Liver (tissue), 9 donors: Measurements from ENCODE around the gene P4HTM. TPM values are rescaled to one million over a fixed set of nuclear protein-coding genes. Genes with fewer than 3 reads are reported as not detected.

Experiments
- DNase-seq: peaks from one replicate; pipeline ENCODE4 v3.0.0-alpha.2; 2017; ENCODE audit warnings: low spot score
- H3K27ac ChIP-seq, 2 donors: one replicate each; pipeline ENCODE4 v1.7.0; 2013; ENCODE audit warnings: inconsistent platforms in 2 of 2, low read length in 2 of 2, control low read depth in 1 of 2, low read depth in 1 of 2, mild to moderate bottlenecking in 1 of 2
- H3K27me3 ChIP-seq, 4 donors: one replicate each; pipeline versions ENCODE4 v1.6.1 to v1.7.0; 2013; ENCODE audit warnings: low read length in 3 of 4, inconsistent platforms in 1 of 4, mild to moderate bottlenecking in 1 of 4, moderate library complexity in 1 of 4; ENCODE audit not compliant: control insufficient read depth in 4 of 4, insufficient read depth in 4 of 4
- H3K36me3 ChIP-seq, 4 donors: one replicate each; pipeline versions ENCODE4 v1.6.1 to v1.7.0; 2013; ENCODE audit warnings: low read length in 3 of 4, mild to moderate bottlenecking in 3 of 4, low read depth in 1 of 4, moderate library complexity in 1 of 4; ENCODE audit not compliant: control insufficient read depth in 4 of 4, insufficient read depth in 3 of 4
- H3K4me1 ChIP-seq, 4 donors: one replicate each; pipeline versions ENCODE4 v1.6.1 to v1.7.0; 2013; ENCODE audit warnings: low read length in 3 of 4, mild to moderate bottlenecking in 3 of 4, moderate library complexity in 1 of 4; ENCODE audit not compliant: control insufficient read depth in 4 of 4, insufficient read depth in 4 of 4
- H3K4me3 ChIP-seq, 3 donors: one replicate each; pipeline versions ENCODE4 v1.6.1 to v1.7.0; 2013; ENCODE audit warnings: low read length in 3 of 3, control low read depth in 1 of 3, low read depth in 1 of 3, mild to moderate bottlenecking in 1 of 3
- H3K9ac ChIP-seq, 2 donors: one replicate each; pipeline ENCODE4 v1.7.0; 2013; ENCODE audit warnings: low read length in 2 of 2, mild to moderate bottlenecking in 2 of 2, moderate library complexity in 2 of 2, control low read depth in 1 of 2, low read depth in 1 of 2
- H3K9me3 ChIP-seq, 4 donors: one replicate each; pipeline versions ENCODE4 v1.6.1 to v1.7.0; 2013; ENCODE audit warnings: low read length in 3 of 4; ENCODE audit not compliant: control insufficient read depth in 4 of 4
- EGR1 ChIP-seq, 2 donors: IDR thresholded peaks; 2 replicates each; pipeline ENCODE4 v1.6.1; 2016 to 2018; ENCODE audit warnings: antibody characterized with exemption in 2 of 2, low read depth in 2 of 2
- FOXA1 ChIP-seq: IDR thresholded peaks from 2 replicates; pipeline ENCODE4 v1.6.1; 2016; ENCODE audit warnings: antibody characterized with exemption
- FOXA2 ChIP-seq: IDR thresholded peaks from 2 replicates; pipeline ENCODE4 v1.6.1; 2016; ENCODE audit warnings: antibody characterized with exemption
- GABPA ChIP-seq, 2 donors: IDR thresholded peaks in 1 of 2; conservative IDR thresholded peaks in 1 of 2; 2 replicates each; pipeline ENCODE4 v1.6.1; 2016; ENCODE audit warnings: antibody characterized with exemption in 2 of 2, mild to moderate bottlenecking in 1 of 2, moderate library complexity in 1 of 2
- HNF4A ChIP-seq, 2 donors: conservative IDR thresholded peaks; 2 replicates each; pipeline ENCODE4 v1.6.1; 2016; ENCODE audit warnings: antibody characterized with exemption in 2 of 2, mild to moderate bottlenecking in 2 of 2
- HNF4G ChIP-seq: IDR thresholded peaks from 2 replicates; pipeline ENCODE4 v1.6.1; 2016; ENCODE audit warnings: antibody characterized with exemption
- JUND ChIP-seq, 2 donors: IDR thresholded peaks; 2 replicates each; pipeline ENCODE4 v1.6.1; 2016; ENCODE audit warnings: antibody characterized with exemption in 2 of 2
- NR2F2 ChIP-seq: IDR thresholded peaks from 2 replicates; pipeline ENCODE4 v1.6.1; 2016; ENCODE audit warnings: antibody characterized with exemption
- RAD21 ChIP-seq, 2 donors: IDR thresholded peaks; 2 replicates each; pipeline ENCODE4 v1.6.1; 2016; ENCODE audit warnings: antibody characterized with exemption in 2 of 2, mild to moderate bottlenecking in 2 of 2
- RXRA ChIP-seq, 2 donors: IDR thresholded peaks; 2 replicates each; pipeline ENCODE4 v1.6.1; 2017 to 2018; ENCODE audit warnings: antibody characterized with exemption in 2 of 2, mild to moderate bottlenecking in 1 of 2
- SP1 ChIP-seq: IDR thresholded peaks from 2 replicates; pipeline ENCODE4 v1.6.1; 2018; ENCODE audit warnings: antibody characterized with exemption, mild to moderate bottlenecking
- TAF1 ChIP-seq: conservative IDR thresholded peaks from 2 replicates; pipeline ENCODE4 v1.6.1; 2016; ENCODE audit warnings: antibody characterized with exemption, mild to moderate bottlenecking
- YY1 ChIP-seq: IDR thresholded peaks from 2 replicates; pipeline ENCODE4 v1.6.1; 2016; ENCODE audit warnings: antibody characterized with exemption, mild to moderate bottlenecking
- WGBS: extraction: QIAGEN DNeasy Blood & Tissue Kit; methylation state at CpG from one replicate; pipeline ENCODE4 v1.1.7; 2013; 5-methylcytosine and 5-hydroxymethylcytosine counted together
- polyA plus RNA-seq, 2 donors: library from polyadenylated mRNA; stranded (reverse) in 1 of 2; unstranded in 1 of 2; fragments of 200-250 nt in 1 of 2; fragments of >200 nt in 1 of 2; fragmentation: Nextera tagmentation in 1 of 2; extraction: Ambion mirVana in 1 of 2; gene quantifications; one replicate each; pipeline versions ENCODE4 v1.2.1 to v1.2.3, GENCODE V29; 2013 to 2015
- total RNA-seq, 2 donors: library from RNA; depleted of rRNA; stranded (reverse); fragments of >200 nt; gene quantifications; one replicate each; pipeline ENCODE4 v1.2.3, GENCODE V29; 2014
- TF ChIP-seq, protein P1 (sequence below): IDR thresholded peaks from 2 replicates; pipeline ENCODE4 v1.6.1; 2016; ENCODE audit warnings: antibody characterized with exemption
- TF ChIP-seq, protein P2 (sequence below): IDR thresholded peaks from 2 replicates; pipeline ENCODE4 v1.6.1; 2016; ENCODE audit warnings: antibody characterized with exemption
- TF ChIP-seq, protein P3 (sequence below): IDR thresholded peaks from 2 replicates; pipeline ENCODE4 v1.6.1; 2016; ENCODE audit warnings: antibody characterized with exemption, mild to moderate bottlenecking
- donor health status: healthy.
- donor health status: healthy.
- donor health status: healthy.
- donor health status: healthy.
- donor health status: healthy.

Gene P4HTM
- total and polyA plus RNA-seq, 4 donors, result 10.0 to 16.2 (median 11.9) TPM

DNA sequence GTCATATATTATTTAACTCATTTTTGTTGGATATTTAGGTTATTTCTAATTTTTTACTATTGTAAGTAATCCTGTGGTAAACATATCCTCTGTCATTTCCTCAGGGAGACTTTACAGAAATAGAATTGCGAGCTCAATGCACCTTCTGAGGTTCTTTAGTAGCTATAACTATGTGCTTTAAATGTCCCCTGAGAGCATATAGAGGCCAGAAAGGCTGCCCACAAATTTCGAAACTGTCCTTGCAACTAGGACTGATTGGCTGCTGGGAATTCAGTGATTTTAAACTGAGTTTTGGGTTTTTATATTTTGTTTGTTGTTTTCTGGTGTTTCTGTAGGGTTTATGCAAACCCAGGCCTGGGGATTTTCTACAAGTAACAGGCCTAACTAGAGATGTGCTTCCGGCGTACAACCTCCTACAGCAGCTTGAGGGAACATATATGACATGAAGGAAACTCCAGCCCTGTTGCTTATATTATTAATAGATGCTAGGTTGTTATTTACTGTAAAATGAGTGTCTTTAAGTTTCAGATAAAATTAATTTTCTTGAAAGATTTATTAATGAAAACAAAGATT lies 29.1 kb upstream of the P4HTM start:
- no peak for DNase-seq
- no peak overlapping the region for H3K27ac ChIP-seq
- no peak overlapping the region for H3K9ac ChIP-seq
- H3K27me3 ChIP-seq, result no peaks in the 10 kb centered on the region
- 86% methylated on average over 4 of the region's 4 CpGs for WGBS
- H3K4me1 ChIP-seq, result no peaks in the 10 kb centered on the region
- TF ChIP-seq, protein P1, sequence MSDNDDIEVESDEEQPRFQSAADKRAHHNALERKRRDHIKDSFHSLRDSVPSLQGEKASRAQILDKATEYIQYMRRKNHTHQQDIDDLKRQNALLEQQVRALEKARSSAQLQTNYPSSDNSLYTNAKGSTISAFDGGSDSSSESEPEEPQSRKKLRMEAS, result no peak
- TF ChIP-seq NR2F2 (no peak), FOXA1 (no peak), GABPA (IDR thresholded peaks at IDR 0.05 in 1 of 2, conservative IDR thresholded peaks at IDR 0.05 in 1 of 2) (no peak), HNF4G (no peak), RAD21 (IDR thresholded peaks at IDR 0.05) (no peak), RXRA (IDR thresholded peaks at IDR 0.05) (no peak), YY1 (no peak), EGR1 (IDR thresholded peaks at IDR 0.05; ENCODE audit: low read depth in 2 of 2) (no peak), JUND (IDR thresholded peaks at IDR 0.05) (no peak), TAF1 (no peak)
- H3K36me3 ChIP-seq, result peaks cover 8 to 20% (median 10%) of the 10 kb centered on the region in 4 donors
- H3K4me3 ChIP-seq, result no peak overlapping the region
- no peaks in the 10 kb centered on the region for H3K9me3 ChIP-seq

DNA sequence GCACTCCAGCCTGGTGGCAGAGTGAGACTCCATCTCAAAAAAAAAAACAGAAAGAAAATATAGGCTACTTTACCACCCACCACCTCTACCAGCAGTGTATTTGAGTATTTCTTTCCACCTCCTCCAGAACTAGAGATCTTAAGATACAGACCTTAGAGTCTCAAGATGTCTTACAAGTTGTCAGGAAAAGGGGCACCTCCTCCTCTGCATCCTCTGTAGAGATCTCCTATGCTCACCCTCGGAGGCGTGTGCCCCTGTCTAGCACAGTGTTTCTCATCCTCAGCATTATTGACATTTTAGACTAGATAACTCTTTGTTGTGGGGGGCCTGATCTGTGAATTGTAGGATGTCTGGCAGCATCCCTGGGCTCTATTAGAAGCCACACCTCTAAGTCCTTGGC lies 27.7 kb upstream of the P4HTM start:
- H3K9ac ChIP-seq, result no peak overlapping the region
- no peak for DNase-seq
- H3K36me3 ChIP-seq, result peaks cover 10 to 33% (median 20%) of the 10 kb centered on the region in 4 donors
- no peak overlapping the region for H3K27ac ChIP-seq
- no peaks in the 10 kb centered on the region for H3K27me3 ChIP-seq
- WGBS, result 90% methylated on average over 2 of the region's 2 CpGs
- H3K4me1 ChIP-seq, result no peaks in the 10 kb centered on the region
- no peaks in the 10 kb centered on the region for H3K9me3 ChIP-seq
- TF ChIP-seq EGR1 (IDR thresholded peaks at IDR 0.05; ENCODE audit: low read depth in 2 of 2), result no peak
- TF ChIP-seq HNF4G, result no peak
- TF ChIP-seq, protein P2, sequence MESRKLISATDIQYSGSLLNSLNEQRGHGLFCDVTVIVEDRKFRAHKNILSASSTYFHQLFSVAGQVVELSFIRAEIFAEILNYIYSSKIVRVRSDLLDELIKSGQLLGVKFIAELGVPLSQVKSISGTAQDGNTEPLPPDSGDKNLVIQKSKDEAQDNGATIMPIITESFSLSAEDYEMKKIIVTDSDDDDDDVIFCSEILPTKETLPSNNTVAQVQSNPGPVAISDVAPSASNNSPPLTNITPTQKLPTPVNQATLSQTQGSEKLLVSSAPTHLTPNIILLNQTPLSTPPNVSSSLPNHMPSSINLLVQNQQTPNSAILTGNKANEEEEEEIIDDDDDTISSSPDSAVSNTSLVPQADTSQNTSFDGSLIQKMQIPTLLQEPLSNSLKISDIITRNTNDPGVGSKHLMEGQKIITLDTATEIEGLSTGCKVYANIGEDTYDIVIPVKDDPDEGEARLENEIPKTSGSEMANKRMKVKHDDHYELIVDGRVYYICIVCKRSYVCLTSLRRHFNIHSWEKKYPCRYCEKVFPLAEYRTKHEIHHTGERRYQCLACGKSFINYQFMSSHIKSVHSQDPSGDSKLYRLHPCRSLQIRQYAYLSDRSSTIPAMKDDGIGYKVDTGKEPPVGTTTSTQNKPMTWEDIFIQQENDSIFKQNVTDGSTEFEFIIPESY, result no peak
- TF ChIP-seq FOXA2, result no peak
- TF ChIP-seq, protein P3, sequence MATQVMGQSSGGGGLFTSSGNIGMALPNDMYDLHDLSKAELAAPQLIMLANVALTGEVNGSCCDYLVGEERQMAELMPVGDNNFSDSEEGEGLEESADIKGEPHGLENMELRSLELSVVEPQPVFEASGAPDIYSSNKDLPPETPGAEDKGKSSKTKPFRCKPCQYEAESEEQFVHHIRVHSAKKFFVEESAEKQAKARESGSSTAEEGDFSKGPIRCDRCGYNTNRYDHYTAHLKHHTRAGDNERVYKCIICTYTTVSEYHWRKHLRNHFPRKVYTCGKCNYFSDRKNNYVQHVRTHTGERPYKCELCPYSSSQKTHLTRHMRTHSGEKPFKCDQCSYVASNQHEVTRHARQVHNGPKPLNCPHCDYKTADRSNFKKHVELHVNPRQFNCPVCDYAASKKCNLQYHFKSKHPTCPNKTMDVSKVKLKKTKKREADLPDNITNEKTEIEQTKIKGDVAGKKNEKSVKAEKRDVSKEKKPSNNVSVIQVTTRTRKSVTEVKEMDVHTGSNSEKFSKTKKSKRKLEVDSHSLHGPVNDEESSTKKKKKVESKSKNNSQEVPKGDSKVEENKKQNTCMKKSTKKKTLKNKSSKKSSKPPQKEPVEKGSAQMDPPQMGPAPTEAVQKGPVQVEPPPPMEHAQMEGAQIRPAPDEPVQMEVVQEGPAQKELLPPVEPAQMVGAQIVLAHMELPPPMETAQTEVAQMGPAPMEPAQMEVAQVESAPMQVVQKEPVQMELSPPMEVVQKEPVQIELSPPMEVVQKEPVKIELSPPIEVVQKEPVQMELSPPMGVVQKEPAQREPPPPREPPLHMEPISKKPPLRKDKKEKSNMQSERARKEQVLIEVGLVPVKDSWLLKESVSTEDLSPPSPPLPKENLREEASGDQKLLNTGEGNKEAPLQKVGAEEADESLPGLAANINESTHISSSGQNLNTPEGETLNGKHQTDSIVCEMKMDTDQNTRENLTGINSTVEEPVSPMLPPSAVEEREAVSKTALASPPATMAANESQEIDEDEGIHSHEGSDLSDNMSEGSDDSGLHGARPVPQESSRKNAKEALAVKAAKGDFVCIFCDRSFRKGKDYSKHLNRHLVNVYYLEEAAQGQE, result no peak
- no peak for TF ChIP-seq RXRA (IDR thresholded peaks at IDR 0.05)
- TF ChIP-seq SP1, result no peak
- TF ChIP-seq JUND (IDR thresholded peaks at IDR 0.05), result no peak
- TF ChIP-seq RAD21 (IDR thresholded peaks at IDR 0.05), result no peak
- TF ChIP-seq HNF4A (conservative IDR thresholded peaks at IDR 0.05), result no peak
- no peak overlapping the region for H3K4me3 ChIP-seq
